ENCODE data around the gene TMEM232.

- TF ChIP-seq CTCF (IDR thresholded peaks at IDR 0.05) (no peak), POLR2AphosphoS5 (IDR thresholded peaks at IDR 0.05; ENCODE audit: low read depth, low read length) (no peak), REST (IDR thresholded peaks at IDR 0.05; ENCODE audit: insufficient read depth in 1 of 2, low read depth in 2 of 2, low read length in 1 of 2) (no peak), SIN3A (IDR thresholded peaks at IDR 0.05; ENCODE audit: borderline replicate concordance, insufficient read depth, low read depth, low read length) (no peak), TCF7L2 (IDR thresholded peaks at IDR 0.05; ENCODE audit: low read depth, low read length) (no peak)
Measured at GRCh38 chr5:110507972-110508371, 218.5 kb downstream of the TMEM232 start.

Data from Panc1 (cell line).